ENCODE data around the gene PARVG.

PARVG gene

GRCh38 chr22:44154436-44154942, 26.2 kb upstream of the PARVG start:
- DNase-seq (ENCODE audit: low spot score): no peak

- no peak for DNase-seq (ENCODE audit: low spot score)
These were observed 25.6 kb upstream of the PARVG start for GRCh38 chr22:44155115-44155514.

GRCh38 chr22:44157916-44158618, 22.7 kb upstream of the PARVG start:
- DNase-seq (ENCODE audit: low spot score): no peak

DNA sequence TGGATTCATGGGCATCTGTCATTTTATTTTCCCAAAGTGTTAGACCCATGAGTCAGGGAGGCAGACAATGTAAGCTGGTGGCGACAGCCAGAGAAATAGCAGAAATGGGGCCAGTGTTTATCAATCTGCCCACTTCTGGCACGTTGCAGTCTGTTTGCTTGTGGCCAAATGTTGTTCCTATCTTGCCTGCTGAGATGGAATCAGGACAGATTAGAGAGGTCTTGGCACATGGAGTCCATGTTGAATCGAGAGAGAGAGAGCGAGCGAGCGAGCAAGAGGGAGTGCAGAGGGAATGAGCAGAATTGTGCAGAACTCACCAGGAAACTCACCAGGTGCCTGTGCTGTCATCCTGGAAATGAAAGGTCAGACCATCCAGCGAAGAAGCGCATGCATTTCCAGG, 21.9 kb upstream of the PARVG start:
- no peak for DNase-seq (ENCODE audit: low spot score)

DNA sequence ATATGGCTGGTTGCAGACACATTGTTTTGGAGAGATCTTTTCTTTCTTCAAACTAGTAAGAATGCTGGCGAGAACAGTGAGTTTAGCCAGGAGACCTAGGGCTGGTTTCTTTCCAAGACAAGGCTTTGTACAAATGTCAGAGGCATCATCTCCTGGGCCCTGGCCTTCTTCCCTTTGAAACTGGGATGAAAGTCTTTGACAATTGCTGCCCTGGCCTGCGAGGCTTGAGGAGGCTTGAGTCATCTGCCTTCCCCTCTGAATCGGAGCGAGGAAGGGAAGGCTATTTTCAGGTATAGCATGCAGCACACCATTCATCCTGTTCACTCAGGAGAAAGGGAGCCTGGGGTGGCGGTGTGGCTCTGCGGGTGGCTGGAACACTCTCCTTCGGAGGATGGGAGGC, 21.5 kb upstream of the PARVG start:
- no peak for DNase-seq (ENCODE audit: low spot score)

DNA sequence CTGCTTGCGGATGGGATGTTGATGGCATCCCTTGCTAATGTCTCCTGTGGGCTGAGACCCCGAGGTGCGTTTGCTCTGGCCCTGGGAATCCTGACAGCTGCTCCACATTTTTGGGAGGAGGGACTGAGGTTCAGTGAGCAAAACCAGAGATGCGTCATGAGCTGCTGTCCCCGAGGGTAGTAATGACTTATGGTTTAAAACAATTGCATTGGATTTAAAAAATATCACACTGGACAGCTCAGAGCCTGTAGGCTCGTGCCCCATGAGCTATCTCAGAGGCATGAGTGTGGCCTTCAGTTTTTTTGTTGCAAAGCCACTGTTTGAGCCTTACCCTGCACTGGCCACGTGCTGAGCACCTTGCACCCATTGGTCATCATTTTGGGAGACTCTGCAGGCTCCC, 20.9 kb upstream of the PARVG start:
- DNase-seq (ENCODE audit: low spot score): no peak

DNA sequence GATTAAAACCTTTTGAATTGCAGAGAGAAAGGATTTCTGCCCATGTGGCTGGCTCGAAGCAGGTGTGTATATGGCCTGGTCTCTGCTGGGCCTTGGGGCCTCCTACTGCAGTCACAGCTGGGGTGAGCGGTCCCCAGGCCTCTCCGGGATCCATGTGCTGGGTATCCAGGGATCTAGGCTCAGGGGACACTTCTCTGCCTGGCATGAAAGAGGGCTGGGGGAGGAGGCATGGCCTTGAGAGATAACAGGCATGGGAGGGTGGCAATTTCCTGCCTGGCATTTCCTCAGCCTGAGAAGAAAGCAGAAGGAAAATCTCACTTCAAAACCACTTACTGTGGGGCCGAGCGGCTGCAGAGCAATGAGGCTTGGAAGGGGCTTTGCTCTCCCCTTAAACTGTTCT, 20.3 kb upstream of the PARVG start:
- DNase-seq (ENCODE audit: low spot score): no peak

DNA sequence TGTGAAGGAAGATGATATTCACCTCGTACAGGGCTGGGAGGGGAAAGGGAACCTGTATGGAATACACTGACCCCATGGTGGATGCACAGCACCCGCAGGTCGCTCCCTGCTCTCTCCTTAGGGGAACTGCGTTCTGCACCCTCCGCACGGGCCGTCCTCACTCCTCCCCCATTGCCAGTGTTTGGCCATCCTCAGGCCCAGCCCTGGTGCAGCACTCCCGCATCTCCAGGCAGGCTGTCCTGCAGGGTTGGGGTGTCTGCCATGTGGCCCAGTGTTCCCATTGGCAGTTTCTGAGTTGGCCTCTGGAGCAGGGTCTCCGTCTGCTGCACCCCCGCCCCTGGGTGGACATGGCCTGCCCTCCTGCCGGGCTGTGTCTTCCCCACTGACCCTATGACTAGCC, 19.1 kb upstream of the PARVG start:
- DNase-seq (ENCODE audit: low spot score): no peak

GRCh38 chr22:44162960-44163359, 17.8 kb upstream of the PARVG start:
- no peak for DNase-seq (ENCODE audit: low spot score)

- DNase-seq (ENCODE audit: low spot score): no peak
These were observed 17.2 kb upstream of the PARVG start for GRCh38 chr22:44163536-44163935.

DNA sequence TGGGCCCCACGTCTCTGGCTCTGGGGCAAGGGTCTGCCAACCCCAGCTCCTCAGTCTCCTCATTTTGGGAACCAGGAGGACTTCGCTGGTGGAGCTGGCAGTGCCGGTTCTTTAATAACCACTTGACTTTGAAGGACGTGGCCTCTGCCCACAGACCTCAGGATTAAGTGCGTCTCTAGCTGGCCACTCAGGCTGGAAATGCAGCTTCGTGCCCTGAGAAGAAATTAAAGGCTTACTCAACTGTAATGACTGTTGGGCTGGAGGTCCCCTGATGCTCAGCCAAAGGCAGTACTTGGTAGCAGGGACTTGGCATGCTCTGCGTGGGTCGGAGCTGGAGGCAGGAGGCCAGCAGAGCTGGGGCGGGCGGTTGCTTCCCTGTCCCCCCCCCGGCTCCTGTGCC, 16.7 kb upstream of the PARVG start:
- DNase-seq (ENCODE audit: low spot score): no peak

- no peak for DNase-seq (ENCODE audit: low spot score)
These were observed 15.3 kb upstream of the PARVG start for GRCh38 chr22:44165286-44165874.

GRCh38 chr22:44166498-44167276, 14.0 kb upstream of the PARVG start:
- DNase-seq (ENCODE audit: low spot score): no peak

DNA sequence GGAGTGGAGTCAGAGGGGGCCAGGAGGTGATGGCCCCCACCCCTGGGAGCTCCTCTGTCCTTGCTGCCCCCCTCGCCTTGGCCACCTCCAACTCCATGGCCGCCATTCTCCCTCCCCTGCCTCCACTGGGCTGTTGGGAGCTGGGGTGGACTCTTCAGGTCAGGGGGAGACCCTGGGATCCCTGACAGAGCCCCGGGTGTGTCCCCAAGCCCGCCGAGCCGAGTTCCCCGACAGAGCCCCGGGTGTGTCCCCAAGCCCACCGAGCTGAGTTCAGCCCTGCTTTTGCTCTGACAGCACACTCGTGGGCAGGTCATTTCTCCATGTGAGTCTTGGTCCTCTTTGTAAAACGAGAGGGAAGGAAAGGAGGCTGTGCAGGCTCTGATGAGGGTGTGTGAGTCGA, 13.2 kb upstream of the PARVG start:
- DNase-seq (ENCODE audit: low spot score): no peak

DNA sequence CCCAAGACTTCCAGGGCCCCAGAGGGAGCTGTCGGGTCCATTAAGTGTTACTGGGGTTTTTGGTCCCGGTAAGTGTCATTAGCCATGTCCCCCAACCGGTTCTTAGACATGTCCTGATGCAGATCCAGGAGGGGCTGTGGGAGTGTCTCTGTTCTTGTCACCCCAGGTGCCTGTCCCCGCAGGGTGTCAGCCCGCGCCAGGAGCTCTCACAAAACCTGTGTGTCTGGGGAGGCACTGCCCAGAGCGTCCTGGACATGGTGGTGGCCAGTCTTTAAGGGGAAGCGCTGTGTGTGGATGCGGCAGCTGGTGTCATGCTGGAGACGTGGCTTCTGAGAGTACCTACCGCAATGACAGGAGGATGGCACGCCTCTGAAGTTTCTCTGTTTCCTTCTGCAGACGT, 12.5 kb upstream of the PARVG start:
- no peak for DNase-seq (ENCODE audit: low spot score)

GRCh38 chr22:44170470-44170869, 10.3 kb upstream of the PARVG start:
- DNase-seq (ENCODE audit: low spot score): no peak

GRCh38 chr22:44171561-44171960, 9.2 kb upstream of the PARVG start:
- no peak for DNase-seq (ENCODE audit: low spot score)

DNA sequence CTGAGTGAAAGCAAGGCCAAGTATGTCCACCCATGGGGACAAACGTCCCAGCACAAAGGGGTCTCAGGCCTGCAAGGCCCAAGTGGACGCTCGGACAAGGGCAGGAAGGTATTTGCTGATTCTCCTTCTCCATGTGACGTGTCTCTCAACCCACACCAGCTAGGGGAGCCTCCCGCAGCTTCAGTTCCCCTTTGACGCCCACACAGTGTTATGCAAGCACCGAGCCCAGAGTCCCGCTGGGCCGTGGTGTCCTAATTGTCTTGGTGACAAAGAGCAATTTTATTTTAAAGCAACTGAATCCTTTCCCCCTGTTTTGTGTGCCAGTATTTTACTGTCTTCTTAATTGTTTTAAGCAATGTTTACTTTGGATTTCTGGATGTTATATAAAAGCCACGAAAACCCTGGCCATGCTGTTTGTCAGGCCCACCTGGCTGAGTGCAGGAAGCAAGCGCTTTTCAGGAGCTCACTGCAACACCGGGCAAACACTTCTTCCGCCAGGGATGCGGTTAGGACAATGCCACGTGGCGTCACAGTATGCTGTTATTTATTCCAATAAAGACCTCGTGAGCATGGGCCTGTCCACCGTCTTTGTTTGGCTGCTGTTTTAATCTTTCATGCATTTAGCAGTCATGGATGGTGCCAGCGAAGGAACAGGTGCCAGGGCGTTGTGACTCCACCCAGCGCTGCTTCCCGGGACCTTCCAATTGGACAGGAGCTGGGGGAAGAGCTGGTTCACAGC, 8.2 kb upstream of the PARVG start:
- no peak for DNase-seq (ENCODE audit: low spot score)

GRCh38 chr22:44173154-44173553, 7.6 kb upstream of the PARVG start:
- DNase-seq (ENCODE audit: low spot score): no peak

DNA sequence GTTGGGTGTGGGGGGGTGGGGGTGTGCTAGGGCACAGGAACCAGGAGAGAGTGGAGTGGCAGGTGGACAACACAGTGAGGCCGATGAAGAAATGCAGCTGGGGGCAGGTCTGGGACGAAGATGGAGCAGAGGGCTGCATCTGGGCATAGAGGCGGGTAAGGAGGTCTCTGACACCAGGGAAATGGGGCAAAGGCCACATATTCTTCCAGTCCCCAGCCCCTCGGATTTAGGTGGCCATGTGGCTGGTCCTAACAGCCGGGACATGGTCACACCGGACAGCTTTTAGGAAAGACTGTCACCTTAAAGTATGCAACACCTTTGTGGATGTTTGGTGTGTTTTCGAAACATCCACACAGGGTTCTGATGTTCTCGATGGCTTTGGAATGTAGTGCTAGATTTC, 5.0 kb upstream of the PARVG start:
- no peak for DNase-seq (ENCODE audit: low spot score)

DNA sequence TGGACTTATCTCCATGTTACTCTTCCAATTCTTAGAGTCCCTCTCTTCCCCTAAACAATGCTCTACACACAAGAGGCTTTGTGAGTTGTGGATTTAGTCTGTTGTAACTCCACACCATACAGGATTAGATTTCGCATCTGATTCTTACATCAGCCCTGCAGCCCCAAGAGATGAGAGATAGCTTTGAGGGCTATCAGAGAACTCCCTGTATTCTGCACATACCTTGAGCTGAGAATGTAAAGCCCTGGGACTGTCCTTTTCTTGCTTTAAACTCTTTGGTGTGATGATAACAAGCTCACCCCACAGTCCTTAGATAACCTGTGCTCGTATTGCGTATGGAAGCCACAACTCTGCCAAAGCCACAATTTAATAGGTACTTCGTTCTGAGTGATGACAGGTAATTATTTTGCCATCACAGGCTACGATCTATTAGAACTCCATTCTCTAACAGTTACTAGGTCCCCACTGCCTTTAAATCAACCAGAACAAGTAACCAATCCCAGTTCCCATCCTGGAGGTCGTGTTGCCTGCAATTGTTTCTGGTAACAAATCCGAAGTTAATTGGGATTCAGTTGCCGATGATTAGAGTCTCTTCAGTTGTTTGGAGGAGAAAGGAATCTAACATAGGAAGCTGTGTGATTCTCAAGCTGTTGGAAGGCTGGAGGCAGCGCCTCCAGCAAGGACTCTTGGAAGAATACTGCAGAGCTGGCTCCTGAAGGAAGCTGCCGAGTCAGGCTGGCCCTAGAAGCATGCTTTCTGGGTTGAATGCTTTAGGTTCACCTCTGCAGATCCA, 1.3 kb upstream of the PARVG start:
- DNase-seq (ENCODE audit: low spot score): no peak
